Measurements from ENCODE around the gene DIPK1A.

Gene DIPK1A

GRCh38 chr1:92929461-92929860 is 31.8 kb downstream of the DIPK1A start:
- peak in 1 of 2 donors; percentile 31 for DNase-seq (ENCODE audit: low read depth in 2 of 2)
- no peak for TF ChIP-seq CTCF (IDR thresholded peaks at IDR 0.05; ENCODE audit: low read depth, low read length)
- no peak overlapping the region for H3K4me3 ChIP-seq (replicated peaks in 1 of 2; ENCODE audit: low read depth in 2 of 2, low read length in 2 of 2)

- H3K4me3 ChIP-seq (replicated peaks in 1 of 2; ENCODE audit: low read depth in 2 of 2, low read length in 2 of 2): no peak overlapping the region
- no peak for DNase-seq (ENCODE audit: low read depth in 2 of 2)
Measured at GRCh38 chr1:92927870-92928269, 33.4 kb downstream of the DIPK1A start.

GRCh38 chr1:92926873-92927272 is 34.4 kb downstream of the DIPK1A start:
- no peak for TF ChIP-seq CTCF (IDR thresholded peaks at IDR 0.05; ENCODE audit: low read depth, low read length)
- DNase-seq (ENCODE audit: low read depth in 2 of 2): no peak
- H3K4me3 ChIP-seq (replicated peaks in 1 of 2; ENCODE audit: low read depth in 2 of 2, low read length in 2 of 2): no peak overlapping the region

More at GRCh38 chr1:92927870-92928269, 33.4 kb downstream of the DIPK1A start:
- TF ChIP-seq CTCF (IDR thresholded peaks at IDR 0.05; ENCODE audit: low read depth, low read length): no peak

- peak in 1 of 2 donors; percentile 50 for DNase-seq (ENCODE audit: low read depth in 2 of 2)
- H3K4me3 ChIP-seq (replicated peaks in 1 of 2; ENCODE audit: low read depth in 2 of 2, low read length in 2 of 2): no peak overlapping the region
- TF ChIP-seq CTCF (IDR thresholded peaks at IDR 0.05; ENCODE audit: low read depth, low read length): no peak
Measured at GRCh38 chr1:92924501-92924900, 36.8 kb downstream of the DIPK1A start.

GRCh38 chr1:92923664-92924063 is 37.6 kb downstream of the DIPK1A start:
- no peak overlapping the region for H3K4me3 ChIP-seq (replicated peaks in 1 of 2; ENCODE audit: low read depth in 2 of 2, low read length in 2 of 2)
- TF ChIP-seq CTCF (IDR thresholded peaks at IDR 0.05; ENCODE audit: low read depth, low read length): no peak
- peak in 1 of 2 donors; percentile 30 for DNase-seq (ENCODE audit: low read depth in 2 of 2)

- no peak for DNase-seq (ENCODE audit: low read depth in 2 of 2)
Measured at GRCh38 chr1:92922356-92923035, 38.8 kb downstream of the DIPK1A start.

More at GRCh38 chr1:92922356-92923035, 38.8 kb downstream of the DIPK1A start:
- TF ChIP-seq CTCF (IDR thresholded peaks at IDR 0.05; ENCODE audit: low read depth, low read length): no peak
- no peak overlapping the region for H3K4me3 ChIP-seq (replicated peaks in 1 of 2; ENCODE audit: low read depth in 2 of 2, low read length in 2 of 2)
